Endothelial cell of umbilical vein (primary cell): ENCODE data around the gene BCAS3. TPM values are rescaled to one million over a fixed set of nuclear protein-coding genes. Genes with fewer than 3 reads are reported as not detected.

Experiments used
- BruUV-seq: library from RNA; stranded (reverse); fragments of 400-500 nt; replicated peaks from 2 replicates; lab custom pipeline; 2021; lab: Mats Ljungman, UMichigan
- CTCF ChIA-PET: fragments of 300-600, 350-600 bp; sonication (Branson Sonifier 250); formaldehyde crosslinking; loops from one replicate; lab custom pipeline; 2021; ENCODE audit warnings: antibody characterized with exemption, inconsistent platforms; lab: Charles Lee
- POLR2A ChIA-PET: fragments of 300-600, 350-600 bp; sonication (Branson Sonifier 250); formaldehyde crosslinking; loops from one replicate; lab custom pipeline; 2021; ENCODE audit warnings: antibody characterized with exemption, inconsistent platforms; lab: Charles Lee
- DNase-seq: peaks from one replicate; pipeline ENCODE4 v3.0.0-alpha.2; 2011; ENCODE audit warnings: low read depth, low spot score
- FAIRE-seq: peaks from 2 replicates; lab custom pipeline; 2011; peaks lifted over from hg19 to GRCh38; lab: Jason Lieb, UNC
- H2AFZ ChIP-seq: 2 replicates; pipeline ENCODE4 v1.6.0; 2012; ENCODE audit warnings: low read depth, low read length, control low read depth, inconsistent platforms
- H3K27ac ChIP-seq: 2 replicates; pipeline ENCODE4 v1.5.1; 2011; ENCODE audit warnings: low read depth, mild to moderate bottlenecking, control low read depth, low read length, moderate library complexity; ENCODE audit not compliant: insufficient read depth
- H3K27me3 ChIP-seq, 2 experiments: 2 replicates each; pipeline versions ENCODE4 v1.6.0 to v1.6.1; 2011; ENCODE audit warnings: low read length in 2 of 2, mixed read lengths in 1 of 2; ENCODE audit not compliant: control insufficient read depth in 2 of 2, insufficient read depth in 2 of 2
- H3K36me3 ChIP-seq, 2 experiments: 2 replicates in 1 of 2; 3 replicates in 1 of 2; pipeline ENCODE4 v1.5.1; 2011; ENCODE audit warnings: low read length in 2 of 2, mild to moderate bottlenecking in 1 of 2, moderate library complexity in 1 of 2; ENCODE audit not compliant: control insufficient read depth in 2 of 2, insufficient read depth in 2 of 2; ENCODE audit errors: extremely low read depth in 1 of 2
- H3K4me1 ChIP-seq: 3 replicates; pipeline ENCODE4 v1.5.1; 2011; ENCODE audit warnings: mild to moderate bottlenecking, low read length; ENCODE audit not compliant: control insufficient read depth, insufficient read depth; ENCODE audit errors: extremely low read depth
- H3K4me2 ChIP-seq: 2 replicates; pipeline ENCODE4 v1.6.1; 2011; ENCODE audit warnings: low read length, control low read depth, mixed read lengths; ENCODE audit not compliant: insufficient read depth
- H3K4me3 ChIP-seq, 3 experiments: fragments of 200-600 bp in 1 of 3; sonication (generic), shearing (Covaris generic) in 1 of 3; replicated peaks in 1 of 3; 2 replicates each; pipeline ENCODE4 v1.5.1; 2011 to 2016; ENCODE audit warnings: control low read depth in 3 of 3, low read length in 3 of 3, mild to moderate bottlenecking in 2 of 3, inconsistent platforms in 1 of 3, low read depth in 1 of 3, moderate library complexity in 1 of 3; ENCODE audit not compliant: insufficient read depth in 1 of 3
- H3K79me2 ChIP-seq: 2 replicates; pipeline ENCODE4 v1.6.0; 2012; ENCODE audit warnings: low read length, inconsistent platforms; ENCODE audit not compliant: control insufficient read depth, insufficient read depth
- H3K9ac ChIP-seq: replicated peaks from 2 replicates; pipeline ENCODE3; 2011; ENCODE audit warnings: low read length, control low read depth; ENCODE audit not compliant: insufficient read depth; ENCODE audit errors: extremely low read depth
- H3K9me1 ChIP-seq: replicated peaks from 3 replicates; pipeline ENCODE4 v1.6.0; 2011; ENCODE audit warnings: mild to moderate bottlenecking, low read length; ENCODE audit not compliant: control insufficient read depth, insufficient read depth; ENCODE audit errors: extremely low read depth
- H3K9me3 ChIP-seq: replicated peaks from 2 replicates; pipeline ENCODE4 v1.5.1; 2012; ENCODE audit warnings: low read length, inconsistent platforms; ENCODE audit not compliant: control insufficient read depth, insufficient read depth
- H4K20me1 ChIP-seq: replicated peaks from 2 replicates; pipeline ENCODE3; 2011; ENCODE audit warnings: mild to moderate bottlenecking, low read length; ENCODE audit not compliant: control insufficient read depth, insufficient read depth; ENCODE audit errors: extremely low read depth
- CTCF ChIP-seq, 2 donors: IDR thresholded peaks; 1 replicate in 1 of 2; 2 replicates in 1 of 2; pipeline ENCODE4 v1.5.1; 2011; ENCODE audit warnings: low read length in 2 of 2, mild to moderate bottlenecking in 2 of 2, moderate library complexity in 2 of 2, control low read depth in 1 of 2, inconsistent platforms in 1 of 2, low read depth in 1 of 2; ENCODE audit not compliant: insufficient read depth in 1 of 2; ENCODE audit errors: extremely low read depth in 1 of 2
- EZH2 ChIP-seq: IDR thresholded peaks from 2 replicates; pipeline ENCODE4 v1.6.1; 2012; ENCODE audit warnings: borderline replicate concordance, low read depth, mild to moderate bottlenecking, moderate library complexity, low read length, inconsistent platforms; ENCODE audit not compliant: severe bottlenecking
- FOS ChIP-seq: IDR thresholded peaks from 2 replicates; pipeline ENCODE4 v1.6.1; 2011; ENCODE audit warnings: mild to moderate bottlenecking, low read length, moderate library complexity, borderline replicate concordance; ENCODE audit not compliant: insufficient read depth
- GATA2 ChIP-seq: IDR thresholded peaks from 2 replicates; pipeline ENCODE4 v1.7.0; 2011; ENCODE audit warnings: low read depth, mild to moderate bottlenecking, moderate library complexity, mixed read lengths, low read length; ENCODE audit not compliant: insufficient read length, insufficient read depth
- MAX ChIP-seq: IDR thresholded peaks from 2 replicates; pipeline ENCODE4 v1.6.1; 2011; ENCODE audit not compliant: insufficient read depth, insufficient read length
- MYC ChIP-seq: IDR thresholded peaks from one replicate; pipeline ENCODE4 v1.6.1; 2011; ENCODE audit warnings: mild to moderate bottlenecking, low read depth, low read length
- POLR2A ChIP-seq: IDR thresholded peaks from 2 replicates; pipeline ENCODE4 v1.6.1; 2012; ENCODE audit warnings: low read depth, mild to moderate bottlenecking, control low read depth, low read length
- POLR2AphosphoS5 ChIP-seq: IDR thresholded peaks from 2 replicates; pipeline ENCODE4 v1.6.1; 2012; ENCODE audit warnings: low read depth, mild to moderate bottlenecking, control low read depth, low read length, moderate library complexity; ENCODE audit not compliant: insufficient read depth
- dilution Hi-C: fragments of 300-500 bp; cut with MboI; formaldehyde crosslinking; loops from one replicate; pipeline ENCODE4 v1.15.0; 2019; ENCODE audit warnings: low sequenced_read_pairs; ENCODE audit not compliant: extremely low pct_ligation_motif_present
- intact Hi-C: fragments of 100-400 bp; cut with micrococcal nuclease; formaldehyde crosslinking; loops from one replicate; pipeline ENCODE4 v1.10.0; 2022
- polyA plus RNA-seq, 4 experiments: library from polyadenylated mRNA; depleted of rRNA in 3 of 4; stranded (reverse) in 3 of 4; unstranded in 1 of 4; fragments of >200 nt; gene quantifications; 2 replicates each; pipeline versions ENCODE4 v1.2.1 to v1.2.3, GENCODE V29; 2011 to 2012; ENCODE audit warnings: missing spikeins in 1 of 4
- total RNA-seq: library from RNA; stranded (reverse); gene quantifications from 2 replicates; pipeline ENCODE4 v1.2.3, GENCODE V29; 2021

Gene BCAS3
- total and polyA plus RNA-seq, 2 donors (not counting 3 experiments of a cell fraction or from before 2014, with no cell fraction given): 8.2 to 16.0 TPM

- intact Hi-C loops: no loop called here
- TF ChIP-seq CTCF (IDR thresholded peaks at IDR 0.05; ENCODE audit: extremely low read depth in 1 of 2, insufficient read depth in 1 of 2, low read depth in 1 of 2, low read length in 2 of 2): no peak
- dilution Hi-C loops: no loop called here
- Histone ChIP-seq H3K9me1 (no peaks in the 10 kb centered on the region), H3K4me3 (no peak overlapping the region), H3K36me3 (no peaks in the 10 kb centered on the region), H3K27me3 (no peaks in the 10 kb centered on the region), H3K27ac (no peak overlapping the region), H3K79me2 (no peaks in the 10 kb centered on the region), H2AFZ (no peak overlapping the region), H4K20me1 (no peaks in the 10 kb centered on the region), H3K9ac (no peak overlapping the region), H3K9me3 (no peaks in the 10 kb centered on the region), H3K4me2 (no peak overlapping the region), H3K4me1 (no peaks in the 10 kb centered on the region)
- CTCF ChIA-PET: no interaction called here
- no TSS peak for BruUV-seq
- DNase-seq (no peak), FAIRE-seq (no peak)
- POLR2A ChIA-PET: no interaction called here
Measured at GRCh38 chr17:61372436-61372835, 694.8 kb downstream of the BCAS3 start.

GRCh38 chr17:61376931-61377838 is 699.5 kb downstream of the BCAS3 start:
- Histone ChIP-seq H4K20me1 (no peaks in the 10 kb centered on the region), H3K27ac (no peak overlapping the region), H3K79me2 (no peaks in the 10 kb centered on the region), H2AFZ (no peak overlapping the region), H3K9me1 (no peaks in the 10 kb centered on the region), H3K4me3 (no peak overlapping the region), H3K4me2 (no peak overlapping the region), H3K27me3 (no peaks in the 10 kb centered on the region), H3K4me1 (no peaks in the 10 kb centered on the region), H3K9me3 (no peaks in the 10 kb centered on the region), H3K9ac (no peak overlapping the region), H3K36me3 (no peaks in the 10 kb centered on the region)
- ChIA-PET CTCF (no interaction called here), POLR2A (interaction anchor here (0.6 kb wide), 1 partner anchor 18 kb away, joined by 3 read pairs; no protein-coding TSS in a partner anchor)
- no TSS peak for BruUV-seq
- FAIRE-seq (no peak), DNase-seq (no peak)
- dilution Hi-C loops (no loop called here), intact Hi-C loops (no loop called here)
- TF ChIP-seq FOS (no peak), POLR2AphosphoS5 (no peak), GATA2 (no peak), CTCF (IDR thresholded peaks at IDR 0.05; ENCODE audit: extremely low read depth in 1 of 2, insufficient read depth in 1 of 2, low read depth in 1 of 2, low read length in 2 of 2) (no peak), EZH2 (no peak), MAX (no peak), POLR2A (no peak), MYC (no peak)
